ENCODE measurements around the gene PAX6.
"Not testable (repeated sequence)": the region's sequence is repeated elsewhere in the genome, so short reads cannot be mapped to it uniquely, and the experiment has no call there.

PAX6 gene

GRCh38 chr11:31763296-31763695, 47.8 kb downstream of the PAX6 start:
- no peak for DNase-seq

GRCh38 chr11:31761636-31762035, 49.5 kb downstream of the PAX6 start:
- DNase-seq: no peak

- no peak for DNase-seq
Observed at GRCh38 chr11:31757260-31757835, 53.8 kb downstream of the PAX6 start.

GRCh38 chr11:31747581-31747980, 63.5 kb downstream of the PAX6 start:
- no peak for DNase-seq

GRCh38 chr11:31740731-31741368, 70.3 kb downstream of the PAX6 start:
- not testable (repeated sequence) for DNase-seq

- DNase-seq: no peak
Observed at GRCh38 chr11:31740131-31740530, 71.0 kb downstream of the PAX6 start.
